Activated CD4-positive, alpha-beta memory T cell treated with anti-CD3 and anti-CD28 coated beads for 36 hours (primary cell): ENCODE measurements around the gene EFNA3. TPM values are rescaled to one million over a fixed set of nuclear protein-coding genes. Genes with fewer than 3 reads are reported as not detected.
A peak's percentile ranks its signal among the peaks of the same experiment; 100 is the strongest.

Experiments
- CTCF ChIA-PET: fragments of 350-600 bp; sonication (Branson Sonifier 250); formaldehyde crosslinking; loops from one replicate; lab custom pipeline; 2021; ENCODE audit warnings: antibody characterized with exemption, inconsistent platforms; lab: Charles Lee
- POLR2A ChIA-PET: fragments of 350-600 bp; sonication (Branson Sonifier 250); formaldehyde crosslinking; loops from one replicate; lab custom pipeline; 2021; ENCODE audit warnings: antibody characterized with exemption; lab: Charles Lee
- DNase-seq: peaks from one replicate; pipeline ENCODE4 v3.0.0-alpha.2; 2020
- H3K27ac Mint-ChIP-seq: one replicate; pipeline ENCODE4 v1.8.0; 2021; ENCODE audit warnings: mixed read lengths
- H3K27me3 Mint-ChIP-seq: one replicate; pipeline ENCODE4 v1.8.0; 2021; ENCODE audit warnings: mixed read lengths
- H3K36me3 Mint-ChIP-seq: one replicate; pipeline ENCODE4 v1.8.0; 2021; ENCODE audit warnings: mixed read lengths
- H3K4me1 Mint-ChIP-seq: one replicate; pipeline ENCODE4 v1.8.0; 2021; ENCODE audit warnings: low read depth, mixed read lengths
- H3K4me3 Mint-ChIP-seq: one replicate; pipeline ENCODE4 v1.8.0; 2021; ENCODE audit warnings: mild to moderate bottlenecking, mixed read lengths
- H3K9me3 Mint-ChIP-seq: one replicate; pipeline ENCODE4 v1.8.0; 2021; ENCODE audit warnings: mixed read lengths
- intact Hi-C: fragments of 100-400 bp; cut with micrococcal nuclease; formaldehyde crosslinking; loops from one replicate; pipeline ENCODE4 v1.15.1; 2023
- total RNA-seq, 2 experiments: library from RNA; stranded (reverse); gene quantifications; one replicate each; pipeline ENCODE4 v1.2.3, GENCODE V29; 2021

Gene EFNA3
- total RNA-seq, 2 experiments from 2014 or later, result 2.4 to 2.6 TPM

DNA sequence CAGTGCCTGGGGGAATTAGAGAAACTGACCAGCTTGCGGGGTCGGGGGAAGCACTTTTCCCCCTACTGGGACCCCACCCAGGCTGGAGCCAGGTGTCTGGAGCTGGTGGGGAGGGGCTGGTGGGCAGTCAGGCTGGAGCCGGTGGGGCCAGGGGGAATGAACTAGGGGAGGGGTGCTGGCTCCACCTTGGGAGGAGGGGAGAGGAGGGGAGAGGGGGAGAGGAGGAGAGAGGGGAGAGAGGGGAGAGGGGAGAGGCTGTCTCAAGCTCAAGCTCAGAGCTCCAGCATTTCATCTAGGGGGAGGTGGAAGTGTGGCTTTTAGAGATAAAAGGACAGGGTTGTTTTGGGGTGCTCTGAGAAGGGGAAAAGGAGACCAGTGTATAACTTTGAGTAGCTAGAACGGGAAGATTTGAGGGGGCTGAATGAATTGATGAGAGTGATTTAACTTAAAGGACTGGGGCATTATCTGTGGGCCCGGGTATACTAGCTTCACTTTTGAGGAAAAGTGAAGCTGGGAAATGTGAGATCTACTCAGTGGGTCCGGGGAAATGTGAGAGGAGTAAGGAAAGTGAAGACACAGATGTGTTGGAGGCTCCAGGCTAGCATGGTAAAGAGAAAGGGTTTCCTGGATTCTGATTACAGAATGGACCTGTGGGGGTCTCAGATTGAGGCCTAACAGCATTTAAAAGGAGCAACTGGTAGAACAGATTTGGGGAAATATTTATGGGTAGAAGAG is 51.8 kb downstream of the EFNA3 start:
- Mint-ChIP-seq H3K36me3 (peaks cover 1% of the 10 kb centered on the region), H3K4me3 (no peak overlapping the region), H3K4me1 (peaks cover 37% of the 10 kb centered on the region), H3K27me3 (peaks cover 24% of the 10 kb centered on the region), H3K27ac (no peak overlapping the region), H3K9me3 (no peaks in the 10 kb centered on the region)
- intact Hi-C loops, result no loop called here
- POLR2A ChIA-PET, result no interaction called here
- CTCF ChIA-PET, result interaction anchor here (1.2 to 1.5 kb wide), 4 partner anchors 39 to 69 kb away, joined by 3 to 6 read pairs (median 4); partner anchors contain the start of gene KRTCAP2
- no peak for DNase-seq

DNA sequence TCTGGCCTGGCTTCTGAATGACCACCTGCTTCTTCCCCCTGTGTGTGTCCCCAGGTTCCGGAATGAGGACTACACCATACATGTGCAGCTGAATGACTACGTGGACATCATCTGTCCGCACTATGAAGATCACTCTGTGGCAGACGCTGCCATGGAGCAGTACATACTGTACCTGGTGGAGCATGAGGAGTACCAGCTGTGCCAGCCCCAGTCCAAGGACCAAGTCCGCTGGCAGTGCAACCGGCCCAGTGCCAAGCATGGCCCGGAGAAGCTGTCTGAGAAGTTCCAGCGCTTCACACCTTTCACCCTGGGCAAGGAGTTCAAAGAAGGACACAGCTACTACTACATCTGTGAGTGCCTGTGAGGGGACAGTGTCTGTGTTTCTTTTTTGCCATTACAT is 52.6 kb downstream of the EFNA3 start:
- intact Hi-C loops, result no loop called here
- Mint-ChIP-seq H3K4me3 (no peak overlapping the region), H3K4me1 (peaks cover 37% of the 10 kb centered on the region), H3K27ac (no peak overlapping the region), H3K27me3 (peaks cover 21% of the 10 kb centered on the region), H3K36me3 (peaks cover 1% of the 10 kb centered on the region), H3K9me3 (no peaks in the 10 kb centered on the region)
- CTCF ChIA-PET, result interaction anchor here (1.2 to 1.5 kb wide), 2 partner anchors 42 to 46 kb away, joined by 3 to 6 read pairs; partner anchors contain the start of gene KRTCAP2
- DNase-seq, result no peak
- POLR2A ChIA-PET, result no interaction called here

DNA sequence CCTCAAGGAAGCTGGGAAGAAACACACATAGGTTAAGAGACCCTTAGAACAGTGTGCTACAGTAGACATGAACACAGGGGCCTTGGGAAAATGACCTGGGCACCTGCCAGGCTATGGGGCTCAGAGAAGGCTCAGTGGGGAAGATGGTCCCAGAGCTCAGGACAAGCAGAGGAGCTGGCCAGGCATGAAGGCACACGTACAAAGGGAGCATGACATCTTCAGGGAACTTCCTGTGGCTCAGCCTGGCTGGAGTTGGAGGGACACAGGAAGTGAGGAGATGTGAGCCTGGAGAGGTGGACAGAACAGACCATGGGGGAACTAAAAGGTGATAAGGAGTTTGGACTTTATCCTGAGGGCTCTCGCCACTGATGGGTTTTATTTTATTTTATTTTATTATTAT is 53.2 kb downstream of the EFNA3 start:
- POLR2A ChIA-PET, result no interaction called here
- Mint-ChIP-seq H3K27ac (no peak overlapping the region), H3K4me1 (peaks cover 35% of the 10 kb centered on the region), H3K36me3 (peaks cover 1% of the 10 kb centered on the region), H3K27me3 (peaks cover 19% of the 10 kb centered on the region), H3K4me3 (no peak overlapping the region), H3K9me3 (no peaks in the 10 kb centered on the region)
- no peak for DNase-seq
- intact Hi-C loops, result no loop called here
- CTCF ChIA-PET, result interaction anchor here (1.1 to 4.3 kb wide), 2 partner anchors 40 to 47 kb away, joined by 3 to 19 read pairs; no protein-coding TSS in a partner anchor

DNA sequence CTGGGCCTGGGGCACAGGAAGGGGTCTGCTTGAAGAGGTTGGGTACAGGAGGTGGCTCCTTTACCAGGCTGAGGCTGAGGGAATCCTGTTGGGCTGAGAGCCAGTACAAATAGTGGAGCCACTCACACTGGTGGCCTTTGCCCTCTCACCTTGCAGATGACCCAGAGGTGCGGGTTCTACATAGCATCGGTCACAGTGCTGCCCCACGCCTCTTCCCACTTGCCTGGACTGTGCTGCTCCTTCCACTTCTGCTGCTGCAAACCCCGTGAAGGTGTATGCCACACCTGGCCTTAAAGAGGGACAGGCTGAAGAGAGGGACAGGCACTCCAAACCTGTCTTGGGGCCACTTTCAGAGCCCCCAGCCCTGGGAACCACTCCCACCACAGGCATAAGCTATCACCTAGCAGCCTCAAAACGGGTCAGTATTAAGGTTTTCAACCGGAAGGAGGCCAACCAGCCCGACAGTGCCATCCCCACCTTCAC is 55.2 kb downstream of the EFNA3 start:
- intact Hi-C loops, result loop anchor here (2.0 kb wide), 1 partner anchor 49 kb away; no protein-coding TSS in a partner anchor
- Mint-ChIP-seq H3K4me1 (peaks cover 37% of the 10 kb centered on the region), H3K27me3 (peaks cover 5% of the 10 kb centered on the region), H3K9me3 (no peaks in the 10 kb centered on the region), H3K36me3 (peaks cover 10% of the 10 kb centered on the region), H3K27ac (no peak overlapping the region), H3K4me3 (no peak overlapping the region)
- CTCF ChIA-PET, result interaction anchor here (0.8 to 4.3 kb wide), 7 partner anchors 34 to 116 kb away, joined by 3 to 19 read pairs (median 3); partner anchors contain the start of gene KRTCAP2
- POLR2A ChIA-PET, result interaction anchor here (1.4 kb wide), 1 partner anchor 60 kb away, joined by 4 read pairs; no protein-coding TSS in a partner anchor
- no peak for DNase-seq

DNA sequence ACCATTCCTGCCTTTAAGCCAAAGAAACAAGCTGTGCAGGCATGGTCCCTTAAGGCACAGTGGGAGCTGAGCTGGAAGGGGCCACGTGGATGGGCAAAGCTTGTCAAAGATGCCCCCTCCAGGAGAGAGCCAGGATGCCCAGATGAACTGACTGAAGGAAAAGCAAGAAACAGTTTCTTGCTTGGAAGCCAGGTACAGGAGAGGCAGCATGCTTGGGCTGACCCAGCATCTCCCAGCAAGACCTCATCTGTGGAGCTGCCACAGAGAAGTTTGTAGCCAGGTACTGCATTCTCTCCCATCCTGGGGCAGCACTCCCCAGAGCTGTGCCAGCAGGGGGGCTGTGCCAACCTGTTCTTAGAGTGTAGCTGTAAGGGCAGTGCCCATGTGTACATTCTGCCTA is 55.7 kb downstream of the EFNA3 start:
- POLR2A ChIA-PET, result interaction anchor here (1.0 to 1.4 kb wide), 3 partner anchors 43 to 134 kb away, joined by 3 to 4 read pairs (median 4); no protein-coding TSS in a partner anchor
- peaks cover 35% of the 10 kb centered on the region for H3K4me1 Mint-ChIP-seq
- peaks cover 5% of the 10 kb centered on the region for H3K27me3 Mint-ChIP-seq
- CTCF ChIA-PET, result interaction anchor here (0.9 to 4.3 kb wide), 9 partner anchors 33 to 135 kb away, joined by 3 to 19 read pairs (median 4); partner anchors contain the start of gene KRTCAP2
- H3K36me3 Mint-ChIP-seq, result peaks cover 12% of the 10 kb centered on the region
- H3K4me3 Mint-ChIP-seq, result peak overlapping the region; percentile 91
- intact Hi-C loops, result loop anchor here (2.0 kb wide), 1 partner anchor 50 kb away; no protein-coding TSS in a partner anchor
- DNase-seq, result no peak
- H3K27ac Mint-ChIP-seq, result peak overlapping the region; percentile 94
- no peaks in the 10 kb centered on the region for H3K9me3 Mint-ChIP-seq

DNA sequence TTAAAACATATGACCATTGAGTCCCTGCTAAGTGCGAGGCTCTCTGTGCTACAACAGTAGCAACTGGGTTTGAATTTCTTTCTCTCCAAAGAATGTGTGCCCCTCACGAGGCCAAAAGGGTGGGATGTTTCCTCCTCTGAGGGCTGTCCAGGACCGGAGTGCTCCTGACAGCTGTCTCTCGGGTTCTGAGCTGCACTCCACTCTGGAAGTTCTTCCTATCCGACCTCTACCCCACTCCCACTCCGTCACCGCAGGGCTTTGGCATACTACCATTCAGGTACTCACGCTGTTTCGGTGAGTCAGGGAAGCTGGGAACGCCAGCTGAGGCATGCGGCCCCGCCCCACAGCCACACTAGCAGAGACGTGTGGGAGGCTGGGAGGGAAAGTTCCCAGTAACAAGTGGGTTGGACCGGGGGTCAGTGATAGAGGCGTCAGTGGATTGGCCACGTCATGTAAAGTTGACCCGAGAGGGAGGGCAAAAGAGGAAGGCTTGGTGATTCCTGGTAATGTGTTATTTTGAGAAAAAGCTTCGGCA is 56.3 kb downstream of the EFNA3 start:
- peaks cover 32% of the 10 kb centered on the region for H3K4me1 Mint-ChIP-seq
- H3K27me3 Mint-ChIP-seq, result peaks cover under 1% of the 10 kb centered on the region
- POLR2A ChIA-PET, result interaction anchor here (0.6 to 1.4 kb wide), 4 partner anchors 43 to 135 kb away, joined by 3 to 4 read pairs (median 4); no protein-coding TSS in a partner anchor
- DNase-seq, result peak; percentile 92
- peak overlapping the region; percentile 94 for H3K27ac Mint-ChIP-seq
- H3K36me3 Mint-ChIP-seq, result peaks cover 17% of the 10 kb centered on the region
- H3K9me3 Mint-ChIP-seq, result no peaks in the 10 kb centered on the region
- H3K4me3 Mint-ChIP-seq, result peak overlapping the region; percentile 91
- intact Hi-C loops, result loop anchor here (1.0 to 5.0 kb wide), 4 partner anchors 38 to 134 kb away; partner anchors contain the start of genes KRTCAP2 and TRIM46
- CTCF ChIA-PET, result interaction anchor here (0.9 to 4.3 kb wide), 9 partner anchors 38 to 136 kb away, joined by 3 to 19 read pairs (median 4); partner anchors contain the start of gene KRTCAP2

DNA sequence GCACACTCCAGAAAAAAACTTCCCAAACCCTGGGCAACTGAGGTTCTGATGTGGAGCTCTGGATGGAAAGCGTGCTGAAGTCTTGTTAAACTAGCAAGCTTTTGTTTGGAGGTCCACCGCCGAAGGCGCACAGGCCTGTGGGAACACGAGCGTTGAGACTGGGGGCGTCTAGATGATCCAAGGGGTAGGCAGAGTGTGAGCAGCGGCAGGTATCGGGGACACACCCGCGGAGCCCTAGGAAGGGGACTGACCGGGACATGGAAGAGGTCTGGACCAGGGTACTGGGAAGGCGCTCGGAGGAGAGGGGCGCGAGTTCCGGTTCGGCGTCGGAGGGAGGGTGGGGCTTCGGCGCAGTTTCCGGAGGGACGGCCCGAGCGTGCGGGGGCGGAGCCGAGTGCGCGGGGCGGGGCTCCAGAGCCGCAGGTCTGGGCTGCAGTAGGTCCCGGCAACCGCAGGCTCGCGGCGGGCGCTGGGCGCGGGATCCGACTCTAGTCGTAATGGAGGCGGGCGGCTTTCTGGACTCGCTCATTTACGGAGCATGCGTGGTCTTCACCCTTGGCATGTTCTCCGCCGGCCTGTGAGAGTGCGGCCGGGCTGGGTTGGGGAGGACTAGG is 56.9 kb downstream of the EFNA3 start, which contains the start of gene SLC50A1:
Gene SLC50A1, plus strand, starts transcription at position 438 of the 614 bp plus-strand sequence. Its CDS starts 60 bp downstream, at position 498.
- H3K36me3 Mint-ChIP-seq, result peaks cover 19% of the 10 kb centered on the region
- peak within 1 kb of the TSS; percentile 91 for H3K4me3 Mint-ChIP-seq
- intact Hi-C loops, result loop anchor here (1.0 to 5.0 kb wide), 4 partner anchors 38 to 134 kb away; partner anchors contain the start of genes KRTCAP2 and TRIM46
- H3K27me3 Mint-ChIP-seq, result no peaks in the 10 kb centered on the region
- peaks cover 35% of the 10 kb centered on the region for H3K4me1 Mint-ChIP-seq
- H3K27ac Mint-ChIP-seq, result peak within 1 kb of the TSS; percentile 94
- DNase-seq, result peak; percentile 96
- H3K9me3 Mint-ChIP-seq, result no peaks in the 10 kb centered on the region
- ChIA-PET CTCF (interaction anchor here (1.0 to 4.3 kb wide), 8 partner anchors 32 to 136 kb away, joined by 4 to 21 read pairs (median 9); partner anchors contain the start of gene KRTCAP2), POLR2A (interaction anchor here (0.6 to 1.4 kb wide), 6 partner anchors 10 to 464 kb away, joined by 3 to 4 read pairs (median 4); no protein-coding TSS in a partner anchor)

DNA sequence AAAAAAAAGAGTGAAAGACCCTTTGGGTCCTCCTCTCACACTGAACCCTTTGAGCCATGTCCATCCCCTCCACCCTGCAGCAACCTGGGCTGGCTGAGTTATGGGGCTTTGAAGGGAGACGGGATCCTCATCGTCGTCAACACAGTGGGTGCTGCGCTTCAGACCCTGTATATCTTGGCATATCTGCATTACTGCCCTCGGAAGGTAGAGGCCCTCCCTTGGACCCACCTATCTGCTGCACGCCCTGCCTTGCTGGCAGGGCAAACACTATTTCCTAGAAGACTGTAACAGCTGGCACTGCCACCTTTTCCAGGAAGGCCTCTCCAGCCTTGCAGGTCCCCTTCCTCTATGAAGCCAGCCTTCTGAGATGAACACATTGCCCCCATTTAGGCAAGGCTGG is 58.1 kb downstream of the EFNA3 start:
- Mint-ChIP-seq H3K9me3 (no peaks in the 10 kb centered on the region), H3K27ac (peak overlapping the region; percentile 94), H3K27me3 (no peaks in the 10 kb centered on the region), H3K4me3 (peak overlapping the region; percentile 91), H3K4me1 (peaks cover 37% of the 10 kb centered on the region), H3K36me3 (peaks cover 19% of the 10 kb centered on the region)
- peak; percentile 26 for DNase-seq
- ChIA-PET CTCF (interaction anchor here (0.7 to 3.7 kb wide), 10 partner anchors 31 to 114 kb away, joined by 3 to 21 read pairs (median 6); partner anchors contain the start of genes KRTCAP2 and TRIM46), POLR2A (interaction anchor here (0.7 to 2.0 kb wide), 3 partner anchors 37 to 57 kb away, joined by 3 to 8 read pairs (median 3); partner anchors contain the start of genes KRTCAP2 and TRIM46)
- intact Hi-C loops, result loop anchor here (5.0 kb wide), 1 partner anchor 106 kb away; a partner anchor contains a TSS

Other genes starting within 250 kb of the EFNA3 start
- under 1 TPM; 0.02 to 0.14 TPM for gene KCNN3, start 208.6 kb upstream of the EFNA3 start, total RNA-seq
- gene PMVK, start 142.1 kb upstream of the EFNA3 start, total RNA-seq, result 10 to 100 TPM; 51.2 to 54.0 TPM
- 10 to 100 TPM; 55.9 to 57.3 TPM for gene PBXIP1, start 122.7 kb upstream of the EFNA3 start, total RNA-seq
- gene PYGO2, start 117.1 kb upstream of the EFNA3 start, total RNA-seq, result 10 to 100 TPM; 31.5 to 32.4 TPM
- gene SHC1, start 108.1 kb upstream of the EFNA3 start, total RNA-seq, result 10 to 100 TPM; 43.4 to 46.5 TPM
- 100 to 1,000 TPM; 197 to 205 TPM for gene CKS1B, start 104.2 kb upstream of the EFNA3 start, total RNA-seq
- 10 to 100 TPM; 45.4 to 49.4 TPM for gene FLAD1, start 95.5 kb upstream of the EFNA3 start, total RNA-seq
- gene LENEP, start 85.3 kb upstream of the EFNA3 start, total RNA-seq, result under 1 TPM; 0.36 to 0.56 TPM
- 100 to 1,000 TPM; 124 to 125 TPM for gene ZBTB7B, start 76.0 kb upstream of the EFNA3 start, total RNA-seq
- gene DCST2, start 45.1 kb upstream of the EFNA3 start, total RNA-seq, result 1 to 10 TPM; 1.1 to 1.3 TPM
- gene DCST1, start 45.0 kb upstream of the EFNA3 start, total RNA-seq, result under 1 TPM in 1 of 2 experiments, not detected in 1; 0.14 TPM
- 10 to 100 TPM; 54.3 to 60.5 TPM for gene ADAM15, start 27.5 kb upstream of the EFNA3 start, total RNA-seq
- 1 to 10 TPM; 5.0 to 6.1 TPM for gene EFNA4, start 15.1 kb upstream of the EFNA3 start, total RNA-seq
- gene EFNA1, start 49.0 kb downstream of the EFNA3 start, total RNA-seq, result under 1 TPM in 1 of 2 experiments, not detected in 1; 0.24 TPM
- gene SLC50A1, start 57.0 kb downstream of the EFNA3 start, total RNA-seq, result 10 to 100 TPM; 60.1 TPM
- gene DPM3, start 61.7 kb downstream of the EFNA3 start, total RNA-seq, result 10 to 100 TPM; 34.1 to 37.7 TPM
- gene KRTCAP2, start 94.5 kb downstream of the EFNA3 start, total RNA-seq, result 100 to 1,000 TPM; 138 to 146 TPM
- gene TRIM46, start 95.0 kb downstream of the EFNA3 start, total RNA-seq, result 1 to 10 TPM; 6.3 to 7.1 TPM
- gene THBS3, start 129.1 kb downstream of the EFNA3 start, total RNA-seq, result 10 to 100 TPM; 15.6 to 17.3 TPM
- 10 to 100 TPM; 45.2 to 47.9 TPM for gene MTX1, start 129.9 kb downstream of the EFNA3 start, total RNA-seq
- 10 to 100 TPM; 32.9 to 34.1 TPM for gene ENTREP3, start 176.6 kb downstream of the EFNA3 start, total RNA-seq
- 10 to 100 TPM; 89.6 to 91.7 TPM for gene SCAMP3, start 183.5 kb downstream of the EFNA3 start, total RNA-seq
- gene CLK2, start 194.7 kb downstream of the EFNA3 start, total RNA-seq, result 10 to 100 TPM; 62.0 to 68.1 TPM
- 1 to 10 TPM; 1.9 to 2.4 TPM for gene HCN3, start 198.6 kb downstream of the EFNA3 start, total RNA-seq
- not detected for gene PKLR, start 222.6 kb downstream of the EFNA3 start, total RNA-seq
- 100 to 1,000 TPM; 378 to 395 TPM for gene FDPS, start 230.0 kb downstream of the EFNA3 start, total RNA-seq
- gene RUSC1, start 242.1 kb downstream of the EFNA3 start, total RNA-seq, result 10 to 100 TPM; 23.2 to 25.4 TPM